HG03457 (cell line): ENCODE results near the gene ABHD14A.

ENCODE experiments used
- ATAC-seq: cut with Tn5 transposase; IDR thresholded peaks from one replicate; pipeline ENCODE4 v1.9.1; 2021; ENCODE audit warnings: moderate number of reproducible peaks; ENCODE audit not compliant: unreplicated experiment

ABHD14A gene

GRCh38 chr3:51955893-51956770 is 18.7 kb upstream of the ABHD14A start:
- ATAC-seq: no peak

DNA sequence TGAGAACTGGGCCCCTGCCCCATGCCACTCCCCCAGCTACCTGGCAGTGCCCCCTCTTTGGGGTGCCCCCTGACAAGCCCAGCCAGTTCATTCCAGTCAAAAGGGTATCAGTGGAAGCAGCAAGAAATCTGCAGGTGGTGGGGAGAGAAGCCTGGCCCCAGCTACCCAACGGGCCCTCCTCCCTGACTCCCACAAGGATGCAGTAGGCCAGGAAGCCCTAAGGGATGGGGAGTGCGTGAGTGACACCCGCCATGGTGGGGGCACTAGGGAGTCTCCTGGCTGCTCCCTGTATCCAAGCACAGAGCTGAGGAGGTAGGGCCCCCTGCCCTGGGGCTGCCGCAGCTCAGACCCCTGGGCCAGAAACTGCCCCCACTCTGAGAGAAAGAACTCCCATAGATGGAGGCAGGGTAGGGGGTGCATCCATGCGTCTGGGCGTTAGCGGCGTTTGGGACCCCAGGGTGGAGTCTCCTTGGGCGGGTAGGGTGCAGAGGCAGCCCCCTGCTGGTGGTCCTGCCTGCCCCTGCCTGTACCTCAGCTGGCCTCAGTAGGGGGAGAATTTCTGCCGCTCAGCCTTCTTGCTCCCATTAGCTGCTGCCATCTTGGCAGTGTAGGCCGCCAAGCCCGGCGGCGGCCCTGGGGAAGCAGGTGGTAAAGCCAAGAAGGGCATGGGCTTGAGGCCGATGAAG is 17.2 kb upstream of the ABHD14A start:
- no peak for ATAC-seq

- no peak for ATAC-seq
These were observed 16.0 kb upstream of the ABHD14A start for GRCh38 chr3:51958603-51959521.

- no peak for ATAC-seq
These were observed 15.2 kb upstream of the ABHD14A start for GRCh38 chr3:51959651-51960050.

- no peak for ATAC-seq
These were observed 14.5 kb upstream of the ABHD14A start for GRCh38 chr3:51960386-51960785.

- no peak for ATAC-seq
These were observed 13.9 kb upstream of the ABHD14A start for GRCh38 chr3:51961011-51961410.

GRCh38 chr3:51961602-51962569 is 13.0 kb upstream of the ABHD14A start:
- no peak for ATAC-seq

- ATAC-seq: no peak
These were observed 11.9 kb upstream of the ABHD14A start for GRCh38 chr3:51962854-51963530.

- no peak for ATAC-seq
These were observed 10.9 kb upstream of the ABHD14A start for GRCh38 chr3:51963951-51964451.

DNA sequence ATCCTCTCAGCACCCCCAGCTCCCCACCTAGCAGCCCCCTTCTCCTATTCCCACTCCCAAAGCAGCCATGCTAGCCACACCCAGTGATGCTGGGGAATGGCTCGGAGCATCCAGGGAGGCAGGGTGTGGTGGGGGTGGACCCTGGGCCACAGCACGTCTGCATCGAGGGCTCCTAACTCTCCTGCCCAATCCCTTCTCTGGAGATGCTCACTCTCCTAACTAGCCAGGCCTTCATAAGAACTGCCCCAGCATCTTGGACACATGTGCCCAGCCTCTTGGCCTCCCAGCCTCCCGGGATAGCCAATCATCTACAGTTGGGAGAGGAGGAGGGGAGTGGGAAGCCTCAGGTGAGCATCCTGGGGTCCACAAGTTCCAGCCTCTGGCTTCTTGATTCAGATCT is 10.3 kb upstream of the ABHD14A start:
- no peak for ATAC-seq

GRCh38 chr3:51966016-51966415 is 8.8 kb upstream of the ABHD14A start:
- no peak for ATAC-seq

GRCh38 chr3:51966486-51966885 is 8.4 kb upstream of the ABHD14A start:
- ATAC-seq: no peak

- no peak for ATAC-seq
These were observed 7.9 kb upstream of the ABHD14A start for GRCh38 chr3:51966922-51967383.

GRCh38 chr3:51967384-51968169 is 7.3 kb upstream of the ABHD14A start, which contains the start of gene PCBP4:
Gene PCBP4 (minus strand): TSS chr3:51967454. CDS start chr3:51961240, 6,214 bp downstream.
- no peak for ATAC-seq

DNA sequence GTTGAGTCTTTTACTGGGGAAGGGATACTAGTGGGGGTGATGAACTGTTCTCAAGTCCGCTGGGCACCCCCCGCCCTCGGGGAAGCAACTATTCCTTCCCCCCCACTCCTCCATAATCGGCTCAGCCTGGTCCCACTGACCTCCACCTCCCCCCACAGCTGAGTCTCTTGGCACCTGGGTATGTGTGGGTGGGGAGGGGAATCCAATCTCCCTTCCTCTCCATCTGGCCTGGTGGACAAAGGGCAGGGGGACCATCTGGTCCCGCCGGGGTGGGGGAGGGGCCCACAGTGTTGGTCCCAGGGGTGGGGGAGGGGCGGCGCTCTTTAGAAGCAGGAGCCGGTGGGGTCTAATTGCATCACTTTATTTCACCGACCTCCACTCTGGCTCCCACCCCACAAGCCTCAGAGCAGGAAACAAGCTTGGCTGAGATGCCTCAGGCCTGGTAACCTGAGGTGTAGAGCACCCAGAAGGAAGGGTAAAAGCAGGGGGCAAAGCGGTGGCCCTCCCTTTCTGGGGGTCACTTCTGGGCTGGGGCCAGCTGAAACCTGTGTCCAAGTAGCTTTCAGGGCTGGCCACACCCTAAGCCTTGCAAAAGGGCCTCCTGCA is 6.6 kb upstream of the ABHD14A start:
- ATAC-seq: no peak

- no peak for ATAC-seq
These were observed 5.8 kb upstream of the ABHD14A start for GRCh38 chr3:51968883-51969678.

- no peak for ATAC-seq
These were observed 5.0 kb upstream of the ABHD14A start for GRCh38 chr3:51969841-51970240.
